ENCODE results near the gene SBF2. TPM values are rescaled to one million over a fixed set of nuclear protein-coding genes. Genes with fewer than 3 reads are reported as not detected.

SBF2 gene
- total RNA-seq, 2 donors from 2014 or later, result 13.4 to 28.8 TPM

DNA sequence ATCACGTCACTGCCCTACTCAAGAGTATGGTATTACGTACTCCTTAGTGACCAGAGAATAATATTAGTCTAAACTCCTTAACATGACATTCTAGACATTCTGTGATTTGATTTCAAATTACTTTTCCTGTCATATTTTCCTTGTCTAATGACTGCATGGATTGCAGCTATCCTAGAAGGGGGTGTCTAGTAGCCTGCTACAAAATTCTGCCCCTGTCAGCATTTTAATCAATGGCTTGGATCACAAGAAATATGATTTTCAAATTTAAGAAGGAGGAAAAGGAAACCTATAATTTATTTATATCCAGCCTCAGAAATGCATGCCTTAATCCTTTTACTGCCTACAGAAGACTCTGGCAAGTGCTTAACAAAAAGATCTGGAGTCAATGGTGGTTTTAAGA lies 413.4 kb downstream of the SBF2 start:
- no peaks in the 10 kb centered on the region for H3K27me3 Mint-ChIP-seq (ENCODE audit: low read depth)
- no peak overlapping the region for H3K4me3 Mint-ChIP-seq
- ATAC-seq (replicated peaks in 1 of 2) (no peak), DNase-seq (no peak)
- H3K27ac Mint-ChIP-seq, result no peak overlapping the region
- H3K4me1 Mint-ChIP-seq (ENCODE audit: low read depth), result no peaks in the 10 kb centered on the region
- no peaks in the 10 kb centered on the region for H3K36me3 Mint-ChIP-seq (ENCODE audit: insufficient read depth in 2 of 2)
- H3K9me3 Mint-ChIP-seq, result peaks cover 0 to 2% of the 10 kb centered on the region in 2 donors

DNA sequence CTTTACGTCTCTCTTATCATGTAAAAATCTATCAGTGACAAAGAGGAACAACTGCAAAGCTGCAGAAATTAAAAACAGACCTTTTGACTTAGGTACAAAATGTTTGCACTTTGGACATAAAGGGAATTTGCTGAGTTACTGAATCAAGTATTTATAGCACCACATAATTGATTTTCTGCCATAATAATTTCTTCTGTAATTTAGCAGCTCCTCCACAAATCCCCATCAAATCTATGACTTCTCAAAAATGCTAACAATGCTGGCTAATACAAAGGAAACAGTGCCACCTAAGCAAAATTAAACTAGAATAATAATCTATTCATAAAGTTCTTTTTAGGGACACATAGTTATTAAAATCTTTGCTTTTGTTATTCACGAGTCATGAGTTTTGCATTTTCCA lies 415.1 kb downstream of the SBF2 start:
- Mint-ChIP-seq H3K9me3 (peaks cover 0 to 2% of the 10 kb centered on the region in 2 donors), H3K4me3 (no peak overlapping the region), H3K36me3 (ENCODE audit: insufficient read depth in 2 of 2) (no peaks in the 10 kb centered on the region), H3K4me1 (ENCODE audit: low read depth) (no peaks in the 10 kb centered on the region), H3K27me3 (ENCODE audit: low read depth) (no peaks in the 10 kb centered on the region), H3K27ac (no peak overlapping the region)
- DNase-seq (no peak), ATAC-seq (replicated peaks in 1 of 2) (no peak)

DNA sequence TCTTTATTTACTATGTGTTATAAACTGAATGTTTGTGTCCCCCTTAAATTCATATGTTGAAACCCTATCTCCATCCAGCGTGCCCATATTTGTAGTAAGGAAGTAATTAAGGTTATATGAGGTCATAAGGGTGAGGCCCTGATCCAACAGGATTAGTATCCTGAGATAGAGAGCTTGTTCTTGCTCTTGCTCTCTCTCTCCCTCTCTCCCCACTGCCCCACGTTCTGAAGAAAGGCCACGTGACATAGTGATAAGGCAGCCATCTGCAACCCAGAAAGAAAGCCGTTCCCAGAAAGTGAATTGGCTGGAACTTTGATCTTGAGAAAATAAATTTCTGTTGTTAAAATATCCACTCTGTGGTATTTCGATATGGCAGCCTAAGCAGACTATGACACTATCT lies 417.7 kb downstream of the SBF2 start:
- Mint-ChIP-seq H3K36me3 (ENCODE audit: insufficient read depth in 2 of 2) (peaks cover 0 to 2% of the 10 kb centered on the region in 2 donors), H3K9me3 (peaks cover 0 to 3% of the 10 kb centered on the region in 2 donors), H3K4me1 (ENCODE audit: low read depth) (no peaks in the 10 kb centered on the region), H3K27me3 (ENCODE audit: low read depth) (no peaks in the 10 kb centered on the region), H3K4me3 (no peak overlapping the region), H3K27ac (no peak overlapping the region)
- ATAC-seq (replicated peaks in 1 of 2) (no peak), DNase-seq (no peak)

DNA sequence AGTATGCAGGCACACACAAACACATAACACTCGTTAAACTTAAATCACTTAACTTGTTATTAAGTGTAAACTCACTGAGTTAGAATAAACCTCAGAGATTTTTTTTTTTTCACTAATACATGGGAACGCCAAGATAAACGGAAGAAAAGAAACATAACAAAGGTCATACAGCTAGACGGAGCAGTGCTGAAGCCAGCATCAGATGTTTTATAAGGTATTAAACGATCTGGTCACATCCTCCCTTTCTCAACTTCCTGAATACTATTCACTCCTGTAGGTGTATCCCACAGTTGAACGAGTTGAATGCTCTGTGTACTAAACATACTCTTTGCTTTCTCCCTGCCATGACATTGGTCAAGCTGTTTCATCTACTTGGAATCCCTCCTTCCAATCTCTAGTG lies 418.2 kb downstream of the SBF2 start:
- Mint-ChIP-seq H3K27ac (no peak overlapping the region), H3K27me3 (ENCODE audit: low read depth) (no peaks in the 10 kb centered on the region), H3K4me3 (no peak overlapping the region), H3K36me3 (ENCODE audit: insufficient read depth in 2 of 2) (peaks cover 0 to 2% of the 10 kb centered on the region in 2 donors), H3K9me3 (peaks cover 0 to 3% of the 10 kb centered on the region in 2 donors), H3K4me1 (ENCODE audit: low read depth) (no peaks in the 10 kb centered on the region)
- ATAC-seq (replicated peaks in 1 of 2) (no peak), DNase-seq (no peak)

DNA sequence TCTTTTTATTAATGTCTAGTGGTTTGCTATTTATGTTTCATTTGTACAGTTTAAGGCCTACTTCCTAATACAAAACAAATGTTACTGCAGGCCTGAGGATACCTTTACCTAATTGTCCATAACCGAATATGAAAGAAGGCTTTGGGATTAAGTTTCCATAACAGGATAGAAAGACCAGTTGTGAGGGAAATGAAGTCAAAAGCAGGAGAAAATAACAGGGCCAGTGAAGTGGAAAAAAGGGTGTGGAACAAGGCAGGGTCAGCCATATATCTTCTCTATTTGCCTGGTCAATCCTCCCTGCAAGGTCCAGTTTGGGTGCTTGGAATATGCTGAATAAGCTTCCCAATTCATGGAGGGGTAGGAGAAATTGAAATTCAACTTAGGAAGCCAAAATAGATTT lies 418.6 kb downstream of the SBF2 start:
- no peaks in the 10 kb centered on the region for H3K27me3 Mint-ChIP-seq (ENCODE audit: low read depth)
- H3K36me3 Mint-ChIP-seq (ENCODE audit: insufficient read depth in 2 of 2), result peaks cover 0 to 2% of the 10 kb centered on the region in 2 donors
- no peaks in the 10 kb centered on the region for H3K4me1 Mint-ChIP-seq (ENCODE audit: low read depth)
- H3K4me3 Mint-ChIP-seq, result no peak overlapping the region
- H3K9me3 Mint-ChIP-seq, result peaks cover 0 to 4% of the 10 kb centered on the region in 2 donors
- DNase-seq, result no peak
- ATAC-seq (replicated peaks in 1 of 2), result no peak
- no peak overlapping the region for H3K27ac Mint-ChIP-seq

DNA sequence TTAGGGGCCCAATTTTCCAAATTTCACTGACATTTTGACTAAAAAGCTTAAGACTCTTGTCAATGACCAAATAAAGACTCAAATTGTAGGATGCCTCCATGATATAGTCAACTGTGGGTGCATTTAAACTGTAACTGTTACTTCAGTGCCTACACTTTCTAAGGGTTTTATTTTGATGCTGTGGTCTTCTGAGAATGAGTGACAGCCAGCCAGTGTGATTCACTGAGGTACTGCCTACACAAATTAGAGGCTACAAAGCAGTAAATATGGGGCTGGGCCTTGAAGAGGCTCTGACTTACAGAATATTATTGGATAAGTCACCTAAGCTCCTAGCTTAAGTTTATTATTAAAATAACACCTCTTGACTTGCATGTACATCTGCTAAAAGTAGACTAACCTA lies 419.6 kb downstream of the SBF2 start:
- H3K4me3 Mint-ChIP-seq, result no peak overlapping the region
- H3K27ac Mint-ChIP-seq, result peak overlapping the region; percentile 57
- H3K4me1 Mint-ChIP-seq (ENCODE audit: low read depth), result no peaks in the 10 kb centered on the region
- no peak for DNase-seq
- ATAC-seq (replicated peaks in 1 of 2), result peak; percentile 27 to 41
- peaks cover 0 to 5% of the 10 kb centered on the region in 2 donors for H3K36me3 Mint-ChIP-seq (ENCODE audit: insufficient read depth in 2 of 2)
- peaks cover 0 to 7% of the 10 kb centered on the region in 2 donors for H3K9me3 Mint-ChIP-seq
- H3K27me3 Mint-ChIP-seq (ENCODE audit: low read depth), result no peaks in the 10 kb centered on the region

DNA sequence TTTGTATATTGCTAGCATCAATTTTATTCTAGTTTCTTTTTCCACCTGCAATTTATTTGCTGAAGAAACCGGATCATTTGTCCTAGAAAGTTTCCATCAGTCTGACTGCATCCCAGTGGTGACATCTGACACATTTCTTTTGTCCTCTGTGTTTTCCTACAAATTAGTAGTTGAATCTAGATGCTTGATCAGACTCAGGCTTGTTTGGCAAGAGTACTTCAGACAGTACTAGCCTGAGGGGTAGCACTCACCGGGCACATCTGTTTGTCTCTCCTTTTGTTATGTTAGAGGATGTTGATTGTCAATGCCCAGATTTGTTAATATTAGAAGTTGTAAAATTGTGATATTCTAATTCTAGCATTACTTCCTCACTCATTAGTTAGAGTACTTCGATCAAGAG lies 425.4 kb downstream of the SBF2 start:
- Mint-ChIP-seq H3K27me3 (ENCODE audit: low read depth) (no peaks in the 10 kb centered on the region), H3K9me3 (peaks cover 1 to 5% of the 10 kb centered on the region in 2 donors), H3K36me3 (ENCODE audit: insufficient read depth in 2 of 2) (peaks cover 0 to 5% of the 10 kb centered on the region in 2 donors)

DNA sequence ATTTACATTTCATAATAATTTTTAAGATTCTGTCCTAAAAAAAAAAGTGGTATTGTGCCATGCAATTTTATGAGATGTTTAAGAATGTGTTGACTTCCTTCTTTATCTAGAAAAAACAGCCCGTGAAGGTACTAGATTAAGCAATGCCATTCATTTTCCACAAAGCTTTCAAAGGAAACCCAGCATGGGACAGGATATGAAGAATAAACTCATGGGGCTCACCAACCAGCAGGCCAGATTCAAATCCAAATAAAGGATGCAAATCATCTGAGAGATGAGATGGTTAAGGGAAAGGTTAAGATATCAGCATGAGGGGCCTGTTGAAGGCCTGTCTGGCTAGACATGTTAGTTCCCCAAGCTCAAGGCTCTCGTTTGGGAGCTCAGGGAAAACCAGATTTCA lies 431.0 kb downstream of the SBF2 start:
- H3K27me3 Mint-ChIP-seq (ENCODE audit: low read depth), result no peaks in the 10 kb centered on the region
- no peak overlapping the region for H3K4me3 Mint-ChIP-seq
- H3K4me1 Mint-ChIP-seq (ENCODE audit: low read depth), result peaks cover 40% of the 10 kb centered on the region
- H3K9me3 Mint-ChIP-seq, result peaks cover 0 to 1% of the 10 kb centered on the region in 2 donors
- no peaks in the 10 kb centered on the region for H3K36me3 Mint-ChIP-seq (ENCODE audit: insufficient read depth in 2 of 2)
- ATAC-seq (replicated peaks in 1 of 2) (no peak), DNase-seq (no peak)
- no peak overlapping the region for H3K27ac Mint-ChIP-seq

More for the DNA sequence above, 425.4 kb downstream of the SBF2 start:
- H3K4me1 Mint-ChIP-seq (ENCODE audit: low read depth), result no peaks in the 10 kb centered on the region
- H3K4me3 Mint-ChIP-seq, result no peak overlapping the region
- H3K27ac Mint-ChIP-seq, result no peak overlapping the region
- DNase-seq (no peak), ATAC-seq (replicated peaks in 1 of 2) (no peak)

DNA sequence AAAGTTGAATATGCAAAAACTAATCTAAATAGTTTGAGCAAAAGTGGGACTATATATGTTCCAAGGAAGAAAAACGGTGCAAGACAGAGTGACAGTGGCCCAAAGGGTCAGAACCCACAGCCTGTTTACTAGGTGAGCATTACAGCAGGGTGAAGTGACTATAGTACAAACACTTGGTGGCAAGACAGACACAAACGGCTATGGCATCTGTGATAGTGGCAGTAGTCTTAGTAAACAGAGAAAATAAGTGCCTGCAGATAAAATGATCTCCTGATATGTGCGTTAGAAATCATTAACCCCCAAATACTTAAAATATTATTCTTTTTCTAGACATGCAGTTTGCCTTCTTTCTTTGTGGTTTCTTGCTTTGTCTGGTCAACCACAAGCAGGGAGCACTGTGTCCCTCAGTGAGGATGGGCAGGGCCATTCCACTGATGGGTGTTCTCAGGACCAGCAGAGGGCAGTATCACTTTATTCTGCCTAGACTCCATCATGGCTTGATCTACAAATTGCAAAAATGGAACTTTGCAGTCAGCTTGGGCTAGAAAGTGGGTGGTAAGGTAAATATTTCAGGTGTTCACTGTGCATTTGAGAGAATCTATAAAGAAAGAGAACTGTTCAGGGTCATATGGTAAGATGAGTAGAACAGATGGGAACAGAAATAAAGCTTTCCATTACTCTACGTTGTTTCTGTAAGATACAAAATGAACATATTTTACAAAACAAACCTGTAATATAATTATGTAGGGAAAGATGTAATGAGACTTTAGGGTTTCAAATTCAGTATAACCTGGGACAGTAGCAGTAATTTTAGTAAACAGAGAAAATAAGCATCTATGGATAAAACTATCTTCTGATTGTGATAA lies 431.9 kb downstream of the SBF2 start:
- no peak overlapping the region for H3K27ac Mint-ChIP-seq
- H3K27me3 Mint-ChIP-seq (ENCODE audit: low read depth), result no peaks in the 10 kb centered on the region
- H3K4me3 Mint-ChIP-seq, result no peak overlapping the region
- peak; percentile 48 to 60 for DNase-seq
- no peaks in the 10 kb centered on the region for H3K36me3 Mint-ChIP-seq (ENCODE audit: insufficient read depth in 2 of 2)
- ATAC-seq (replicated peaks in 1 of 2), result peak; percentile 34 to 55
- no peaks in the 10 kb centered on the region for H3K9me3 Mint-ChIP-seq
- peaks cover 41% of the 10 kb centered on the region for H3K4me1 Mint-ChIP-seq (ENCODE audit: low read depth)

DNA sequence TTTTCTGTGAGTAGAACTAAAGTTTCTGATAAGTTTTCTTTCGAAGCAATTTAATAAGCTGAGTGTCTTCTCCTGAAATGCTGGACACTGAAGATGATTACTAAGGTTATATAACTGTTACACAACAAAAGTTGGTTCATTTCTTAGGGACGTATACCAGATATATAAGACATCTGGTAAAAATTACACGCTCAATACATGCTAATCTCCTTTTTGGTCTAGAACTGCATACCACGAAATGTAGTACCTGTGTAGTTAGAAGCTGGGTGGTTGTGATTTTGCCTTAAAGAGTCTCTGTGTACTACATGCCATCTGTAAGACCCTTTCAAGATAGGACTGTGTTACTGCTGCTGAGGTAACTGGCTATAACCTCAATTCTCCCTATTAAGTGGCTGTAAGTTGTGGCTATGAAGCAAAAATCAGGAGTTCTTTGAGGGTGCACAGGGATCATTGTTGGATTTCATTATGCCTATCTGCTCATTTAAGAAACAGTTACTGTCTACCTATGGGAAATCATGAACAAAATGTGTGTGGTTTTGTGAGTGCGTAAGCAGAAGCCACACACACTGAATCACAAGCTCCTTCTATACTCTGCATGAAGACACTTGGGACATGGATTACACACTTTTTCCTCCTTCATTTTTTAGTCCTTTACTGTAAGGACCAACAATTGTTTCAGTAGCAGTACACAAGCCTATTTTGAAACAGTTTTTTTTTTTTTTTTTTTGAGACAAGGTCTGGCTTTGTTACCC lies 434.3 kb downstream of the SBF2 start:
- H3K4me1 Mint-ChIP-seq (ENCODE audit: low read depth), result peaks cover 41% of the 10 kb centered on the region
- peak overlapping the region; percentile 34 for H3K27ac Mint-ChIP-seq
- no peaks in the 10 kb centered on the region for H3K9me3 Mint-ChIP-seq
- H3K36me3 Mint-ChIP-seq (ENCODE audit: insufficient read depth in 2 of 2), result no peaks in the 10 kb centered on the region
- peak overlapping the region; percentile 60 to 75 for H3K4me3 Mint-ChIP-seq
- H3K27me3 Mint-ChIP-seq (ENCODE audit: low read depth), result no peaks in the 10 kb centered on the region
- ATAC-seq (replicated peaks in 1 of 2) (peak; percentile 92 to 93), DNase-seq (peak; percentile 38 to 41)

DNA sequence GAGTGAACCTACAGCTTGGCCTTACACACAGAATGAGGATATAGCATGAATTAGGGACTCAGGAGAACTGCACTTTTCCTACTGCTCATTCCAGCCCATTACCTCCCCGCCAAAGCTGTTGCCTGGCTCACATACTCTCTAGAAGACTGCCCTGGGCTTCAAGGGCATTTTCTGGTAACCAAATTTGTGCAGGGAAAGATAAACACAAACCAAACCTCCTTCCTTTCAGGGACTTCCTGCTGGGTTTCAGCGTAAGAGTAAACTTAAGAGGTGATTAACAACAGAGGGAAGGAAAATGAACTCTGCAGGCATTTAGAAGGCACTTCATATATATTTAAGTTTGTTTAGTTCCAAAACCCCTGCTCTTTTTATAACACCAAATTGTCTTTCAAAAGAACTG lies 435.2 kb downstream of the SBF2 start:
- peak overlapping the region; percentile 60 to 75 for H3K4me3 Mint-ChIP-seq

DNA sequence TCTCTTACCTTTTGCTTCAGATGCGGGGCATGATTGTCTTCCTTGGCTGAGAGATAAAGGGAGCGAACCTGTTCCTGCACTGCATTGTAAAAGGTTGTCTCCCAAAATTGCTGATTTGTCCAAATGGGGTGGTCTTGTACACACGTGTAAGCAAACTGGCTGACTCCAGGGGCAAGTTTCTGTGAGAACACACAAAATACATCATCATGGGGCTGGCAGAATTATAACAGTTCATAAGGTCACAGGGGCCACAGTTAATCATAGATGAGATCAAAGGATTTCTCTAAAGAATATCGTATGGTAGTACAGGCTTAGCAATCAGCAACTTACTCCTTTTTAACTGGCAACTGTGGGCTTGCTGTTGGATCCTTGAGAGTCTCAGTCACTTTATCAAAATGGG lies 435.8 kb downstream of the SBF2 start:
- H3K36me3 Mint-ChIP-seq (ENCODE audit: insufficient read depth in 2 of 2), result no peaks in the 10 kb centered on the region
- H3K4me3 Mint-ChIP-seq, result peak overlapping the region; percentile 60 to 75
- ATAC-seq (replicated peaks in 1 of 2) (no peak), DNase-seq (no peak)
- no peaks in the 10 kb centered on the region for H3K27me3 Mint-ChIP-seq (ENCODE audit: low read depth)
- peak overlapping the region; percentile 34 for H3K27ac Mint-ChIP-seq
- no peaks in the 10 kb centered on the region for H3K9me3 Mint-ChIP-seq
- H3K4me1 Mint-ChIP-seq (ENCODE audit: low read depth), result peaks cover 41% of the 10 kb centered on the region

More for the DNA sequence above, 435.2 kb downstream of the SBF2 start:
- Mint-ChIP-seq H3K9me3 (no peaks in the 10 kb centered on the region), H3K36me3 (ENCODE audit: insufficient read depth in 2 of 2) (no peaks in the 10 kb centered on the region), H3K27ac (peak overlapping the region; percentile 34), H3K4me1 (ENCODE audit: low read depth) (peaks cover 41% of the 10 kb centered on the region), H3K27me3 (ENCODE audit: low read depth) (no peaks in the 10 kb centered on the region)
- no peak for ATAC-seq (replicated peaks in 1 of 2)
- DNase-seq, result no peak

DNA sequence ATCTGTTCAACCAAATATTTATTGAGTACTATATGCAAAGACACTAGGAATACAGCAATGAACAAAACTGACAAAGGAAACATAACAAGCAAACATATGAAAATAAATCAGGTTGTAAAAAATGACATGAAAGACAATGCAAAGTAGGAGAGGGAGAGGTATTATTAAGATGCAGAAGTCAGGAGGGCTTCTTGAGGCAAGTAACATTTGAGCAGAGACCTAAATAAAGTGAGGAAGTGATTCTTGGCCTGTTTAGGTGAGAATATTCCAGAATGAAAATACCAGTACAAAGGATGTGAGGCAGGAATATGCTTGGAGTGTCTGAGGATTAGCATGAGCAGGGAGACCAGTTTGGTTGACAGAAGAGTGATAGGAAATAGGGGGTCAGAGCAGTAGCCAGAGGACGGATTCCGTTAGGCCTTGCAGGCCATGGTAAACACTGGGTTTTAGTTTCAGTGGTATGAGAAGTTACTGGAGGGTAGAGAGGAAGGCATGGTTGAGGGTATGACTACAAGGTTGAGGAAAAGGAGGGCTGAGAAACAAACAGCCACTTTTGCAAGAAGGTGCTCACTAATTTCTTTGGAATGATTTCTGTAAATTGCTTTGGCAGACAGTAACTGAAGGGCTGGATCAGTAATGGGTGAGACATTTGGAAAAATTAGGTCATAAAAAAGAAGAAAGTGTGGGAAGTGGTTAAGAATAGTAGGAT lies 438.3 kb downstream of the SBF2 start:
- ATAC-seq (replicated peaks in 1 of 2), result no peak
- peaks cover 26% of the 10 kb centered on the region for H3K4me1 Mint-ChIP-seq (ENCODE audit: low read depth)
- no peaks in the 10 kb centered on the region for H3K27me3 Mint-ChIP-seq (ENCODE audit: low read depth)

More for the DNA sequence above, 438.3 kb downstream of the SBF2 start:
- DNase-seq, result no peak
- H3K4me3 Mint-ChIP-seq, result no peak overlapping the region
- H3K27ac Mint-ChIP-seq, result no peak overlapping the region
- H3K9me3 Mint-ChIP-seq, result no peaks in the 10 kb centered on the region
- no peaks in the 10 kb centered on the region for H3K36me3 Mint-ChIP-seq (ENCODE audit: insufficient read depth in 2 of 2)
